Liver (tissue), 9 donors: Measurements from ENCODE around the gene PCSK6. TPM values are rescaled to one million over a fixed set of nuclear protein-coding genes. Genes with fewer than 3 reads are reported as not detected.

Source experiments
- DNase-seq: peaks from one replicate; pipeline ENCODE4 v3.0.0-alpha.2; 2017; ENCODE audit warnings: low spot score
- H3K27ac ChIP-seq, 2 donors: one replicate each; pipeline ENCODE4 v1.7.0; 2013; ENCODE audit warnings: inconsistent platforms in 2 of 2, low read length in 2 of 2, control low read depth in 1 of 2, low read depth in 1 of 2, mild to moderate bottlenecking in 1 of 2
- H3K27me3 ChIP-seq, 4 donors: one replicate each; pipeline versions ENCODE4 v1.6.1 to v1.7.0; 2013; ENCODE audit warnings: low read length in 3 of 4, inconsistent platforms in 1 of 4, mild to moderate bottlenecking in 1 of 4, moderate library complexity in 1 of 4; ENCODE audit not compliant: control insufficient read depth in 4 of 4, insufficient read depth in 4 of 4
- H3K36me3 ChIP-seq, 4 donors: one replicate each; pipeline versions ENCODE4 v1.6.1 to v1.7.0; 2013; ENCODE audit warnings: low read length in 3 of 4, mild to moderate bottlenecking in 3 of 4, low read depth in 1 of 4, moderate library complexity in 1 of 4; ENCODE audit not compliant: control insufficient read depth in 4 of 4, insufficient read depth in 3 of 4
- H3K4me1 ChIP-seq, 4 donors: one replicate each; pipeline versions ENCODE4 v1.6.1 to v1.7.0; 2013; ENCODE audit warnings: low read length in 3 of 4, mild to moderate bottlenecking in 3 of 4, moderate library complexity in 1 of 4; ENCODE audit not compliant: control insufficient read depth in 4 of 4, insufficient read depth in 4 of 4
- H3K4me3 ChIP-seq, 3 donors: one replicate each; pipeline versions ENCODE4 v1.6.1 to v1.7.0; 2013; ENCODE audit warnings: low read length in 3 of 3, control low read depth in 1 of 3, low read depth in 1 of 3, mild to moderate bottlenecking in 1 of 3
- H3K9ac ChIP-seq, 2 donors: one replicate each; pipeline ENCODE4 v1.7.0; 2013; ENCODE audit warnings: low read length in 2 of 2, mild to moderate bottlenecking in 2 of 2, moderate library complexity in 2 of 2, control low read depth in 1 of 2, low read depth in 1 of 2
- H3K9me3 ChIP-seq, 4 donors: one replicate each; pipeline versions ENCODE4 v1.6.1 to v1.7.0; 2013; ENCODE audit warnings: low read length in 3 of 4; ENCODE audit not compliant: control insufficient read depth in 4 of 4
- ATF3 ChIP-seq: IDR thresholded peaks from 2 replicates; pipeline ENCODE4 v1.6.1; 2016; ENCODE audit warnings: antibody characterized with exemption
- CTCF ChIP-seq: fragments of 150-350 bp; IDR thresholded peaks from 2 replicates; pipeline ENCODE4 v1.5.1; 2017; ENCODE audit warnings: improper control_type of control experiment, low read depth, low read length; ENCODE audit not compliant: missing input control
- EGR1 ChIP-seq, 2 donors: IDR thresholded peaks; 2 replicates each; pipeline ENCODE4 v1.6.1; 2016 to 2018; ENCODE audit warnings: antibody characterized with exemption in 2 of 2, low read depth in 2 of 2
- FOXA1 ChIP-seq: IDR thresholded peaks from 2 replicates; pipeline ENCODE4 v1.6.1; 2016; ENCODE audit warnings: antibody characterized with exemption
- FOXA2 ChIP-seq: IDR thresholded peaks from 2 replicates; pipeline ENCODE4 v1.6.1; 2016; ENCODE audit warnings: antibody characterized with exemption
- GABPA ChIP-seq, 2 donors: IDR thresholded peaks in 1 of 2; conservative IDR thresholded peaks in 1 of 2; 2 replicates each; pipeline ENCODE4 v1.6.1; 2016; ENCODE audit warnings: antibody characterized with exemption in 2 of 2, mild to moderate bottlenecking in 1 of 2, moderate library complexity in 1 of 2
- HNF4A ChIP-seq, 2 donors: conservative IDR thresholded peaks; 2 replicates each; pipeline ENCODE4 v1.6.1; 2016; ENCODE audit warnings: antibody characterized with exemption in 2 of 2, mild to moderate bottlenecking in 2 of 2
- HNF4G ChIP-seq: IDR thresholded peaks from 2 replicates; pipeline ENCODE4 v1.6.1; 2016; ENCODE audit warnings: antibody characterized with exemption
- JUND ChIP-seq, 2 donors: IDR thresholded peaks; 2 replicates each; pipeline ENCODE4 v1.6.1; 2016; ENCODE audit warnings: antibody characterized with exemption in 2 of 2
- MAX ChIP-seq: IDR thresholded peaks from 2 replicates; pipeline ENCODE4 v1.6.1; 2016; ENCODE audit warnings: antibody characterized with exemption
- NR2F2 ChIP-seq: IDR thresholded peaks from 2 replicates; pipeline ENCODE4 v1.6.1; 2016; ENCODE audit warnings: antibody characterized with exemption
- RAD21 ChIP-seq, 2 donors: IDR thresholded peaks; 2 replicates each; pipeline ENCODE4 v1.6.1; 2016; ENCODE audit warnings: antibody characterized with exemption in 2 of 2, mild to moderate bottlenecking in 2 of 2
- REST ChIP-seq: IDR thresholded peaks from 2 replicates; pipeline ENCODE4 v1.6.1; 2016; ENCODE audit warnings: antibody characterized with exemption, mild to moderate bottlenecking
- RXRA ChIP-seq, 2 donors: IDR thresholded peaks; 2 replicates each; pipeline ENCODE4 v1.6.1; 2017 to 2018; ENCODE audit warnings: antibody characterized with exemption in 2 of 2, mild to moderate bottlenecking in 1 of 2
- SP1 ChIP-seq: IDR thresholded peaks from 2 replicates; pipeline ENCODE4 v1.6.1; 2018; ENCODE audit warnings: antibody characterized with exemption, mild to moderate bottlenecking
- TAF1 ChIP-seq: conservative IDR thresholded peaks from 2 replicates; pipeline ENCODE4 v1.6.1; 2016; ENCODE audit warnings: antibody characterized with exemption, mild to moderate bottlenecking
- YY1 ChIP-seq: IDR thresholded peaks from 2 replicates; pipeline ENCODE4 v1.6.1; 2016; ENCODE audit warnings: antibody characterized with exemption, mild to moderate bottlenecking
- ZBTB33 ChIP-seq: IDR thresholded peaks from 2 replicates; pipeline ENCODE4 v1.6.1; 2016; ENCODE audit warnings: antibody characterized with exemption
- WGBS: extraction: QIAGEN DNeasy Blood & Tissue Kit; methylation state at CpG from one replicate; pipeline ENCODE4 v1.1.7; 2013; 5-methylcytosine and 5-hydroxymethylcytosine counted together
- polyA plus RNA-seq, 2 donors: library from polyadenylated mRNA; stranded (reverse) in 1 of 2; unstranded in 1 of 2; fragments of 200-250 nt in 1 of 2; fragments of >200 nt in 1 of 2; fragmentation: Nextera tagmentation in 1 of 2; extraction: Ambion mirVana in 1 of 2; gene quantifications; one replicate each; pipeline versions ENCODE4 v1.2.1 to v1.2.3, GENCODE V29; 2013 to 2015
- total RNA-seq, 2 donors: library from RNA; depleted of rRNA; stranded (reverse); fragments of >200 nt; gene quantifications; one replicate each; pipeline ENCODE4 v1.2.3, GENCODE V29; 2014
- donor health status: healthy.
- donor health status: healthy.
- donor health status: healthy.
- donor health status: healthy.
- donor health status: healthy.

The PCSK6 gene
- total and polyA plus RNA-seq, 4 donors: 94.8 to 398 (median 168) TPM

GRCh38 chr15:101536166-101536874 lies 46.8 kb upstream of the PCSK6 start:
- peak; percentile 26 for DNase-seq
- no peak for TF ChIP-seq GABPA (IDR thresholded peaks at IDR 0.05 in 1 of 2, conservative IDR thresholded peaks at IDR 0.05 in 1 of 2)
- no peak for TF ChIP-seq ZBTB33
- no peak for TF ChIP-seq HNF4G
- Histone ChIP-seq H3K4me3 (no peak overlapping the region), H3K36me3 (no peaks in the 10 kb centered on the region), H3K9ac (no peak overlapping the region), H3K9me3 (peaks cover 0 to 3% (median 1%) of the 10 kb centered on the region in 4 donors), H3K27me3 (no peaks in the 10 kb centered on the region), H3K4me1 (peaks cover 0 to 10% (median 3%) of the 10 kb centered on the region in 4 donors), H3K27ac (no peak overlapping the region)
- WGBS: 90% methylated on average over 24 of the region's 24 CpGs

GRCh38 chr15:101535170-101535902 lies 45.8 kb upstream of the PCSK6 start:
- Histone ChIP-seq H3K36me3 (no peaks in the 10 kb centered on the region), H3K27me3 (no peaks in the 10 kb centered on the region), H3K9ac (no peak overlapping the region), H3K4me1 (peaks cover 0 to 19% (median 9%) of the 10 kb centered on the region in 4 donors), H3K4me3 (no peak overlapping the region), H3K9me3 (peaks cover 0 to 3% (median 1%) of the 10 kb centered on the region in 4 donors), H3K27ac (no peak overlapping the region)
- WGBS: 94% methylated on average over 29 of the region's 29 CpGs
- no peak for TF ChIP-seq FOXA1
- no peak for TF ChIP-seq GABPA (IDR thresholded peaks at IDR 0.05 in 1 of 2, conservative IDR thresholded peaks at IDR 0.05 in 1 of 2)
- TF ChIP-seq RAD21 (IDR thresholded peaks at IDR 0.05): no peak
- no peak for TF ChIP-seq MAX
- TF ChIP-seq ATF3: no peak
- no peak for TF ChIP-seq SP1
- no peak for TF ChIP-seq NR2F2
- TF ChIP-seq EGR1 (IDR thresholded peaks at IDR 0.05; ENCODE audit: low read depth in 2 of 2): no peak
- no peak for TF ChIP-seq RXRA (IDR thresholded peaks at IDR 0.05)
- no peak for TF ChIP-seq ZBTB33
- TF ChIP-seq FOXA2: no peak
- TF ChIP-seq HNF4A (conservative IDR thresholded peaks at IDR 0.05): no peak
- no peak for TF ChIP-seq TAF1
- no peak for TF ChIP-seq REST
- no peak for TF ChIP-seq YY1
- TF ChIP-seq HNF4G: no peak
- no peak for TF ChIP-seq CTCF
- TF ChIP-seq JUND (IDR thresholded peaks at IDR 0.05): no peak
- DNase-seq: peak; percentile 28
